Stimulated activated CD8-positive, alpha-beta memory T cell treated with anti-CD3 and anti-CD28 coated beads, Interleukin-7, amount 100 ng/mL, for 48 hours (primary cell): Measurements from ENCODE around the gene ESPL1.
A peak's percentile ranks its signal among the peaks of the same experiment; 100 is the strongest.

Experiments used
- DNase-seq, 2 donors: peaks; one replicate each; pipeline ENCODE4 v3.0.0-alpha.2; 2020; ENCODE audit warnings: low read depth in 1 of 2; ENCODE audit errors: extremely low read depth in 1 of 2

Gene ESPL1

DNA sequence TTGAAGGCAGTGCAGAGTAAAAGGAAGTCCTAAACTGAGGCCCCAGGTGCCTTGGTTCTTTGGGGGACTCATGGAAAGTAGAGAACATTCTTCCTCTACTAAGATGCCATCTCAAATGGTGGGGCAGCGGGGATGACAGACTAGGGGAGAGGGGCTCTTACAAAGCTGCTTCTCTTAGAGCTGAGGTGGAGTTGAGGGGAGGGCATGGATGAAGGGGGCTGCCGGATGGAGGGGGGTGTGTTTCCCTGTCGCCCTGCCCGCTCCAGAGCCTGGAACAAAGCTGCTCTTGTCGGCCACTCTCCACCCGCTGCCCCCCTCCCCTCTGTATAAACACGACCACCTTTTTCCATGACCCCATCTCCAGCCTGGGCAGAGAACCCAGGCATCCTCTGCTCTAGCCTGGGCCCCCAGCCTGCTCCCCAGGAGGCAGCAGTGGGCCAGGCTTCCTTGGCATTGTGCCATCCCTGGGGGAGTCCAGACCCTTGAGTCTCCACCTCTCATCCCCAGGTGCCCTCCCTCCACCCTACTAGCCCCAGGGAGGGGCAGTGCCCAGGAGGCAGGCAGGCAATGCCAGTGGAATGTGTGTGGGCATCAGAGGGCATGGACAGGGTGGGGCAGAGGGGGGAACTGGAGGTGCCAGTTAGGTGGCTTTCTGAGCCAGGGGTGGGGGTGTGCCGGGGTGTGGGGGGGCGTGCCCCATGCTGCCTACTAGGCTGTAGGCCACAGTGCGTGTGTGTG is 37.8 kb upstream of the ESPL1 start:
- DNase-seq = no peak

DNA sequence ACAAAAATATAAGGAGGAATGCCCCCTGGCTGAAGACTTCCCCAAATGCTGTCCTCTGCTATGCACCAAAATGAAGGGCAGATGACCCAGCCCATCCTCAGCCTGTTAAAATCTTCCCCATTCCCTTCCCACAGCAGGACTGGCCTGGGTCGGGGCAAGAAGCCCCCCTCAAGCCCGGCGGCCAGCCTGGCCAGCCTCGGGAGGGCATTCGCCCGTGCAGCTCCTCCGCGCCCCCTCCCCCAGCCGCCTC is 36.5 kb upstream of the ESPL1 start:
- DNase-seq = no peak

DNA sequence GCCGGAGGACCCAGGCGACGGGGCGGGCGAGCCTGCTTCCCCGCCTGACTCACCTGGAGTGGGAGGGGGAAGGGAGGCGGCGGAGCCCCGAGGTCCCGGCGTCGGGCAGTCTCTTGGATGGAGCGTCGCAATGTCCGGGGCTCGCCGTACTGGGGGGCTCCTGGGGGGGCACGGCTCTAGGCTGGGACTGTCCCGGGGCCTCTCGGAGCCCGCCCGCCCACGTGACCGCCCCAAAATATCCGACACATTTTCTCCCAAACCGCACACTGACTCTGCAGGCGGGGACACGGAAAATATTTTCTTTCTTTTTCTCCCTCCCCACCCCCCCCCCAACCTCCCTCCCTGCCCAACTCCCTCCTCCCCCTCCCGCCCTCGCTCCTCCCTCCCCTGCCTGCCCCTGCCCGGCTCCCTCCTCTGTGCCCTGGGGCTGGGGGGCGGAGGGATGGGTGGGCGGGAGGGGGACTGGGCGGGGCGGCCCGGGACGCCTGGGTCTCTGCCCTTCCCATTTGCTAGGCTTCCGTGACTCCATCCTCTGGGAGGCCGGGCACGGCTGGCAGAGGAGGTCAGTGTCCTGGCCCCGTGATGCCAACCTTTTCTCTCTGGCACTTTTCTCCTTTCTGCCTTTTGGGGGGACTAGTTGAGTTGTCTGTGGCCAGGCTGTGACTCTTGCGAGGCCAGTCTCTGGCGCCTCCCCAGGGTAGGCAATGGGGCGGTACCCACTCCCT is 36.0 kb upstream of the ESPL1 start, which contains the start of gene RARG:
RARG (minus strand) TSS at position 289 of the 725 bp plus-strand sequence. CDS start 4,664 bp downstream, outside the sequence.
- DNase-seq = peak; percentile 52 to 59

DNA sequence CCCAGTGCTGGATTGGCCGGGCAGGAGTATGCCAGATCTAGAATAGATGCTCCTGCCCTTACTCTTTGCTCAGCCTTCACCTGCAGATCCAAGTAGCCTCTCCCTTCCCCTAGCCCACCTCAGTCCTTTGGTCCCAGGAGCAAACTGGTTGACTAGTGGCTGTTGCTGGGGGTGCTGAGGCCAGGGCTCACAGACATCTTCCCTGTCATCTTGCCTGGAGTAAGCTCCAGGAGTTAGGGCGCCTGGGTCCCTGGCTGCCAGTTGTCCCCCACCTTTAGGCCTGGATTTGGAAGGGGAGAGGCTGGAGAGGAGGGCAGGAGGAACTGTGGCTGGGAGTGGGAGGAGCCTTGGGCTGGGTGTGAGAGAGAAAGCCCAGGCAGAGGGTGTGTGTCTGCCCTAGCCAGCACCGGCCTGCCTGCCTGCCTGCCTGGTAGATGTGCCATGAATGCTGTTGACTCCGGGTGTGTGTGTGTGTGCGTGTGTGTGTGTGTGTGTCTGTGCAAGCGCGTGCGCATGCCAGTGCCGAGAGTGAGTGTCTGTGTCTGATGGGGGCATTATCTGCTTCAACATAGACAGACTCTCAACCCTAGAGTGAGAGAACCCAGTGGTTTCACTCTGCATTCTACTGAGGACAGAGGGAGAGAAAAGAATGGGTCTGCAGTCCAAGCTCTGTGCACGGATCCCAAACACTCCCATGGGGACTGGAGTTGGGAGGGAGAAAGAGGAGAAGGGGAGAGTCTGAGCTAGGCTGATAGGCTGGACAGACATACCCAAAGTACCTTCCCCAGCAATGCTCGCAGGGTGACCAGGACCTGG is 35.2 kb upstream of the ESPL1 start:
- DNase-seq = no peak

DNA sequence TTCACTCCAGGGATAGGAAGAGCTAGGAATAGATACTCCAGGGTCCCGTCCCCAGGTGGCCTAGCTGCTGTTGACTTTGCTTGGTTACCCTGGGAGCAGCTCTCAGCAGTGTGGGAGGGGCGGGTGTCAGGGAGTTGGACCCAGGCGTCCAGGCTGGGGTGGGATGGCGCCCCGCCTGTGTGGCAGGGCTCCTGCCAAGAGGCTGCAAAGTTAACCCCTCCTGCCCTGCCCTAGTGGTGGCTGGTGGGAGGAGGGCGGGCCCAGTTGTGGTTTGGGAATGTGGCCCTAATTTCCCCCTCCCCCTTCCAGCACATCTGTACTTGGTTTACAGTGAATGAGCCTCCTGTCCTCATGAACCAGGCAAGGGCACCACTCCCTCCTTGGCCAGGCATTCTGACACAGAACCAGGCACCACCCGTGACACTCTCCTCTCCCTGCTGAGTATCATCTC is 34.4 kb upstream of the ESPL1 start:
- no peak for DNase-seq

DNA sequence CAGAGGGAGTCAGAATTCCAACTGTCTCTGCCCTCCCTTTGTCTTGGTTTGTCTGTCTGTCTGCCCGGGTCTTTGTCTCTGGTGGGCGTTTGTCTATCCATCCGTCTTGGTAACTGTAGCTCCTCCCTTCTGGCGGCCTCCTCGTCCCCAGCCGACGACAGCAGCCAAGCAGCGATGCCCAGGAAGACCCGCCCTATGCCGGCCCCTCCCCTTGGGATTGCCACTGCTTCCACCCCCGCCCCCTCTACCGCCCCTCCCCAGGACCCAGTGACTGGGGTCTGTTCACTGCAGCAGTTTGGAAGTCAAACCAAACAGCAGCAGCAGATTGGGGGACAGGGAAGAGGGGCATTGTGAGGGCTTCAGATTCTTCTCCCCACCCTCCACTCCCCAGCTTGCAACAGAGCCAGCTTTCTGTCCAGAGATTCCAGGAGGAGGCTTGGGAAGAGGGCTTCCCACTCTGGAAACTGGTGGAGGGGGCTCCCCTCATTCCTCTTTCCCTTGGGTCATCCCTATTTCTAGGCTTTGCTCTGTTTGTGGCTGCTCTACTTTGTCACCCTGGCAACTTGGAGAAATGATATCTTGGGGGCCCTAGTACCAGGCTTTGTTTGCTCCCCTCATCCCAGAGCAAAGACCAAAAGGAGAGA is 33.7 kb upstream of the ESPL1 start:
- no peak for DNase-seq

DNA sequence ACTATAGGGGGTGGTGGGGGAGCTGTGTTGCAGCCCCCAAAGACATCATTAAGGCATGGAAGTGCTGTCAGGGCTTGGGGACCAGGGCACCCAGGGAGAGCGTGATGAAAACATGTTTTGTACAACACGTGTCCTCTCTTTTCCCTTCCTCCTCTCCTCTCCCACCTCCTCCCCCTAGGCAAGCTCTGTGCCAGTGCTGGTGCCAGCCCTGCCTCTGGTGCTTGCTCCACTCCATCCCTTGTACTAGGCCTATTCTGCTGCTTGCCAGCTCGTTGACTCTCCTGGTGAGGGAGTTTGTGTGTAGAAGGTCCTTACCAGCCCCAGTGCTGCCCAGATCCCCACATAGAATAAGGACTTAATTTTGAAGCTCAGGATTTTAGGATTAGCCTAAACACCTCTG is 32.9 kb upstream of the ESPL1 start:
- DNase-seq = no peak

DNA sequence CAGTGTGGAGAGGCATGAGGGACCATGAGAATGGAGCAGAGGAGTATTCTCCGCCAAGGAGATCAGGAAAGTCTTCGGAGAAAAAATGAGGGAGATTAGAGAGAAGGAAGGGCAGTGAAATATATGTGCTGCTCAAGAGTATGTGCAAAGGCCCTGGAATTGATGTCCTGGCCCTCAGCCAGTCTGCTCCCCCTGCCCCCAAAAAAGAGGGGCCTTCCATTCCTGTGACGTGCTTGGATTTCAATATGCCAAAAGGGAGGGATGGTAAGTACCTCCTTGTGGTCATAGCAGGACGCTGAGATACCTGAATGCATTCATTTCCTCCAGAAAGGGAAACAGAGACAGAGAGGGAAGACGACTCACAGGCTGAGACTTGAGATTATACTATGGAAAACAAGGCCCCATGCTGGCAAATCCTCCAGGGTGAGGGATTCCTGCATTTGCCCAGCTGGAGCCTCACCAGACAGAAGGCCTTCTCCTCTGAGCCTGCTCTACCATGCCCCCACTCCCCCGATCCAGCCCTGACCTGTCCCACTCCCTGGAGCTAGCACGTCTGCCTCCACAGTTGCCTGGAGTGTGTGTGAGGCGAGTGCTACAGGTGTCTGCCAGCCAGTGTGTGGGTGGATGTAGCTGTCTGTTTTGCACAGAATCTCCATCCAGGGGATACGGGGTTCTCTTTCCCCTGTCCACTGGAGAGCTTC is 32.2 kb upstream of the ESPL1 start:
- no peak for DNase-seq

DNA sequence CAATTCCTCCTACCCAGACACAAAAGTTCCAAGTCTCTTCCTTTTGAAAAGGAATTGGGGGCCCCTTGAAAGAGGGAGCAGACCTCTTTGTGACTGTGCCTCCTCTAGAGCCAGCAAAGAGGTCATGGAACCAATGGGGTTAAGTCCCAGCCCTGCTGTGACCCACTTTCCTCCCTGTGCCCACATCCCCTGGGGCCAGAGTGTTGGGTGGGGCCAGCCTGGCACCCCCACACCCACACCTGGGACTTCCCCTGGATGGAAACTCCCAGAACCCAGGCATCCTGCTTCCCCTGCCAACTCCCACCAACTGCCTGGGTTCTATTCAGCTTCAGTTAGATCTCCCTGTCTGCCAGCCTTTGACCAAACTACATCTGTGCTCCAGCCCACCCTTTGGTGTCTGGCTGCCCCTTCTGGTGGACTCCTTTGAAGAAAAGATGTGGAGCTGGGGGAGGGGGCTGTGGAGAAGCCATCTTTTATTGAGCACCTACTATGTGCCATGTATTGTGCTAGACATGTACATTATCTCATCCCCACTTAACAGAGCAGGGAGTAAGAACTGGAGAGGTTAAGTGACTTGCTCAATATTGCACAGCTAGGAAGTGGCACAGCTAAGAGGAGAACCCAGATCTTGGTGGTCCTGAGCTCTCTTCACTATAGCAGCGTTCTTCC is 31.5 kb upstream of the ESPL1 start:
- DNase-seq = no peak

DNA sequence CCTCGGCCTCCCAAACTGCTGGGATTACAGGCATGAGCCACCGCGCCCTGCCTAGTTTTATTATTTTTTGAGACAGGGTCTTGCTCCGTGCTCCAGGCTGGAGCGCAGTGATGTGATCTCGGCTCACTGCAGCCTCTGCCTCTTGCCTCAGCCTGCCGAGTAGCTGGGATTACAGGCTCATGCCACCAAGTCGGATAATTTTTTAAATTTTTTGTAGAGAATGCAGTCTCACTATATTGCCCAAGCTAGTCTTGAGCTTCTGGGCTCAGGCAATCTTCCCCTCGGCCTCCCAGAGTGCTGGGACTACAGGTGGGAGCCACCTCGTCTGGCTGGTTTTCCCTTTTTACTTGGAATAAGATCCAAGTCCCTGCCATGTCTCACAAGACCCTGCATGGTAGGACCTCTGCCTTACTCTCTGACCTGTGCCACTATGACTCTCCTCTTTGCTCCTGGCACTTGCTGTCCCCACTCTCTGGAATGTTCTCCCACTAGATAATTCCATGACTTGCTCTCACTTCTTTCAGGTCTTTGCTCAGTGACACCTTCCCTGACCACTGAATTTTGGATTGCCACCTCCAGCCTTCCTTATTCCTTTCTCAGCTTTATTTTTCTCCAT is 28.3 kb upstream of the ESPL1 start:
- DNase-seq = no peak

DNA sequence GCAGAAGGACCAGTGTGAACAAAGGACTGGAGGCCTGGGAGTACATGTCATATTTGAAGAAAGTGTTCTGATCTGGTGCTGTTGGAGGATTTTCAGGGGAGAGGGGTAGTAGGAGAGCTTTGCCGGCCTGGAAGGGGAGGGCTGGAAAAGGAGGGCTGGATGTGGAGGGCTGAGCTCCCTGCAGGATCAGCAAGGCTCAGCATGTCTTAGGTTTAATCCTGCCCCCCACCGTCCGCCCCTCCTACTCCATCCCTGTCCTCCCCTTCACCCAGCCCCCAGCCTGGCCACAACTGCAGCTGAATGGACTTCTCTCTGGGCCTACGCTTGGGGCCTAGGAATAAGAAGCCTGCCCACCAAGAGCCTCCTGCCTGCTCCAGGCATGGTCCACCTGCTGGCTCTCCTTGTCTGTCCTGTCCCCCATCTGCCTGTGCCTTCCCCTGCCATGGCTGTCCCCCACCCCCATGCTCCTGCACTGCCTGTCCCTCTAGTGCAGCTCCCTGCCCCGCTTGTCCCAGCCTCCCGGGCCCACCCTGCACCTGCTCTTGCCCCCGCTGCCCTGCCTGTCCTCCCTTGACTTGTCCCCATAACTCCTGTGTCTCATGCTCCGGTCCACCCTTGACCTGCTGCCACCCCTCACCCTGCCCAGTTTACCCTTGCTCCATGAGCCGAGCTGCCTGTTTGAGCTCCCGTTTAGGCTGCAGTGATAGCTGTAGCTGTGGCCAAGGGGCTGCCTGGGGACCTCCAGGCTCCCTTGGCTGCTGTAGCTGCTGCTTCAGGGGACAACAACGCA is 26.3 kb upstream of the ESPL1 start:
- DNase-seq = no peak

DNA sequence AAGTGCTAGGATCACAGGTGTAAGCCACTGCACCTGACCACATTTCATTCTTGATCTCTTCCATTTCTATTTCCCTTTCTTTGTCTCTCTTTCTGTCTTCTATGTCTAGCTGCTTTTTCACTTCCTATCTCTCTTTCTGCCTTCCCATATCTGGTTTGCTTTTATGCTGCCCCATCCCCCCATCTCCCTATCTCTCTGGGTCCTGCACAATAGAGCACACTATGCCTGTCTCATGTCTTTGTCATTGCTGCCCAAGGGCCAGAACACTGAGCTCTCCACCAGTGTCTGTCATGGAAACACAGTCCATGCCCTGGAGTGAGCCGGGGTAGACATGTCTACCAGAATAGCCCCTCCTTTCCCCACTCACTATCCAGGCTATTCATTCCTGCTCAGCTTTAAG is 23.8 kb upstream of the ESPL1 start:
- DNase-seq = no peak

DNA sequence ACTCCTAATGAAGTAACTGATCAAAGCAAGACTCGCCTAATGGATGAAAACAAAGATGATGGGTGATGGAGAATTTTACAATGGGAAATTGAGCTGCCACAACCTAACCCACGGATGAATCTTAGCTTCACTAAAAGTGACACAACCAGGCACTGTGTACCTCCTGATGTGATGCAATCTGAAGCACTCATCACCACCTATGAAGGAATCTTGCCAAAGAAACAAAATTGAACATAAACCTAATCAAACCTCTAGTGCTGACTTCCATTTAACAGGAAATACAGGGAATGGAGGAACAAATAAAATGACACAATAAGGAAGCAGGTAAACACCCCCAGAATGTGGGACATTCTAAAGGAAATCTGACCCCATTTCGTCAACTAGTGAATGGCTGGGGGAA is 22.8 kb upstream of the ESPL1 start:
- DNase-seq = no peak

DNA sequence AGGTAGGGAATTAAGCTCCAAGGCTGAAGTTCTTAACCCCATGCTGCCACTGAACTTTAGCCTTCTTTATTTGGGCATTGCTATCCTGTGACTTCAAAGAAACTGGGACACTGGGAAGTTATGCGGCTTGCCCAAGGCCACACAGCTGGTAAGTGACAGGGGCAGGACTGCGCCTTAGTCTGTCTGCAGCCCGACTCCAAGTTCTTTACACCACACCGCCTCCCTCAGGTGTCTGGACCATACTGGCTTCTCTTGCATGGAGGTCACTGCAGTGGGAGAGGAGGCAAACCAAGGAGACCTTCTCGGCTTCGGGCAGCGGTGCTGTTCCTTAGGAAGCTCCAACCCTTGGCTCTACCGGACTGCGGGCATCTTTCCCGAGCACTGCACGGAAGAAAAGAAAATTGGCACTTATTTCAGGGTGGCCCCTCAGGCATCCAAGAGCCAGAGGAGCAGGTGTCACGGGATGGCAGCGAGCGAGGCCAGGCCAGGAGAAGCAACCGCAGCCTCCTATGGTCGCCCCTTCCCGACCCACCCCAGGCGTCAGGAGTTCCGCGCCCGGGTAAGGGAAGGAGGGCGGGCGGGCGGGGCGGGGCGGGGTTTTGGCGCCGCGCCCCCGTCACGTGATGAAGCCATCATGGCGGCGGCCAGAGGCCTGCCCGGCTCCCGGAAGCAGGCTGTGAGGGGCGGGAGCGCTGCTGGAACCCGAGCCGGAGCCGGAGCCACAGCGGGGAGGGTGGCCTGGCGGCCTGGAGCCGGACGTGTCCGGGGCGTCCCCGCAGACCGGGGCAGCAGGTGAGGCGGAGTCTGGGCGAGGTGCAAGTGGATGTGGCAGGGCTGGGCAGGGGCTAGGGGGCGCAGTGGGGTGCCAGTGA is 16.4 kb upstream of the ESPL1 start:
- peak in 1 of 2 donors; percentile 47 for DNase-seq

DNA sequence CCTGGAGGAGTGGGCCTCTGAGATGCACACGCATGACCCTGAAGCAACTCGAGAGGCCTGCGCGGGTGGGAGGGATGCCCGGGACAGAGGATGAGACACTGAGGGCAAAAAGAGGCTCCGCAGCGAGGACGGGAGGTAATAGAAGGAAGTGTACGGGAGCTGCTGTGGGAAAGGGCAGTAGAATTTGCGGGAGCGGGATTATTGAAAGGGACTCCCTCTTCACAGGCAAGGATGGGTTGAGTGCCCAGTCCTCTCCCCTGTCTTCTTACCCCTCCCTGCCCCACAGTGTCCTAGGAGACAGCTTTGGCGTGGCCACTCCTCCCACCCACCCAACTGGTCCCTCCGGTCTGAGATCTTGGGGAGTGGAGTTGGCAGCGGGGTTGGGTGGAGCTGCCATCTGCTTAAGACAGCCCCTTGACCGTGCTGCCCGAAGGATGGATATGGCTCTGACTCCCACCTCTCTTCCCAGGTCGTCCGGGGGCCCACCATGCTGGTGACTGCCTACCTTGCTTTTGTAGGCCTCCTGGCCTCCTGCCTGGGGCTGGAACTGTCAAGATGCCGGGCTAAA is 15.7 kb upstream of the ESPL1 start:
- no peak for DNase-seq

DNA sequence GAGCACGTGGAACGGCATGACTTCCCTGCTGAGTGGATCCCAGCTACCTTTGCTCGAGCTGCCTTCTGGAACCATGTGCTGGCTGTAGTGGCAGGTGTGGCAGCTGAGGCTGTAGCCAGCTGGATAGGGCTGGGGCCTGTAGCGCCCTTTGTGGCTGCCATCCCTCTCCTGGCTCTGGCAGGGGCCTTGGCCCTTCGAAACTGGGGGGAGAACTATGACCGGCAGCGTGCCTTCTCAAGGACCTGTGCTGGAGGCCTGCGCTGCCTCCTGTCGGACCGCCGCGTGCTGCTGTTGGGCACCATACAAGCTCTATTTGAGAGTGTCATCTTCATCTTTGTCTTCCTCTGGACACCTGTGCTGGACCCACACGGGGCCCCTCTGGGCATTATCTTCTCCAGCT is 14.8 kb upstream of the ESPL1 start:
- no peak for DNase-seq

DNA sequence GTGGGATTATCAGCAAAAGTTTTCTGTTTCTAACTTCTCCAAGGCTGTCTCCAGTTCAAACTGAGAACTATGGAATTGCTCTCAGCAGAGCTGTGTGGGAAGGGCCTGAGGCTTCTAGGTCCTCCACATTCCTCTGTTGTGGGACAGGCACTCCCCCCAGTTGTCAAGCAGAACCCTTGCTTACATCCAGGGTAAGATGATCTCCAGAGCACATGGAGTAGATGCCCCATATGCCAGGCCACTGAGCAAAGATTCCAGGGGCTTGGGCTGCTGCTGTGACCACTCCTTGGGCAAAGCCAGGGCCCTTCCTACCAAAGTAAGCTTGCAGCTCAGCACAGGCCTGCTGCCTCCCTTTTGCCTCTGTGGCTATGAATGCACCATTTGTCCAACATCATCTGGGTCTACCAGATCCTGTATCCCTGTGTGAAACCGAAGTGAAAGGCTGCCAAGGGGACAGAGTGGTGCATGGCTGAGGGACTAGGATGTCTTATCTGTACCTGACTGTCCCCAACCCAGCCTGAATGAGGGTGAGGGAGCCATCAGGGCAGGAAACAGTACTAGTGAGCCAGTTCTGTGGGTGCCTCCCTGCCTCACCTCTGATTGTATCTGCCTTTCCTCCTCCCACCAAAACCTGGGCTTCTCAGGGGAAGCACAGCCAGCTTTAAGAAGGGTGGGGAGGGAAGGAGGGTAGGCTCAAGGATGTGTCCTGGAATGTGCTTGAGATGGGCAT is 13.1 kb upstream of the ESPL1 start:
- DNase-seq = no peak
